HG03432 (cell line): ENCODE data around the gene PTPRF.
"Not testable (repeated sequence)": the region's sequence is repeated elsewhere in the genome, so short reads cannot be mapped to it uniquely, and the experiment has no call there.

ENCODE experiments used
- ATAC-seq: cut with Tn5 transposase; IDR thresholded peaks from one replicate; pipeline ENCODE4 v1.9.1; 2021; ENCODE audit warnings: mild to moderate bottlenecking, moderate library complexity; ENCODE audit not compliant: unreplicated experiment

Gene PTPRF

DNA sequence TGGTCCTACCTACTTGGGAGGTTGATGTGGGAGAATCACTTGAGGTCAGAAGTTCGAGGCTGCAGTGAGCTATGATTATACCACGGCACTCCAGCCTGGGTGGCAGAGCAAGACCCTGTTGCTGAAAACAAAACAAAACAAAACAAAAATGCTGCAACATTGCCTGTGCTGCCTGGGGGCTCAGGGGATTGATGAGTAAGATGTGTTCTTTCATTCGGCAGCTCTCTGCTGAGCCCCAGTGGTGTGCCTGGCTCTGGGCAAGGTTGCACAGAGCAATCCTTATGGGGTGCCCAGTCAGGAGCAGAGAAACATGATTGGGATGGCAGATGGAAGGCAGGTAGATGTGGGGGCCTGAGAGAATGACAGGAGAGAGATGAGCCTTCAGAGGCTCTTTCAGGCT lies 90.7 kb downstream of the PTPRF start:
- ATAC-seq: no peak

DNA sequence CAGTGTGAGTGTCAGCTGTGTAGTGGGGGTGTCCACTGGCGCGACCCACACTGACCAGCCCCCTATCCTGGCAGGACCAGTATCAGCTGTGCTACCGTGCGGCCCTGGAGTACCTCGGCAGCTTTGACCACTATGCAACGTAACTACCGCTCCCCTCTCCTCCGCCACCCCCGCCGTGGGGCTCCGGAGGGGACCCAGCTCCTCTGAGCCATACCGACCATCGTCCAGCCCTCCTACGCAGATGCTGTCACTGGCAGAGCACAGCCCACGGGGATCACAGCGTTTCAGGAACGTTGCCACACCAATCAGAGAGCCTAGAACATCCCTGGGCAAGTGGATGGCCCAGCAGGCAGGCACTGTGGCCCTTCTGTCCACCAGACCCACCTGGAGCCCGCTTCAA lies 91.2 kb downstream of the PTPRF start:
- ATAC-seq: no peak

- no peak for ATAC-seq
These were observed 91.8 kb downstream of the PTPRF start for GRCh38 chr1:43622471-43622870.

- ATAC-seq: no peak
These were observed 92.5 kb downstream of the PTPRF start for GRCh38 chr1:43622901-43623780.

DNA sequence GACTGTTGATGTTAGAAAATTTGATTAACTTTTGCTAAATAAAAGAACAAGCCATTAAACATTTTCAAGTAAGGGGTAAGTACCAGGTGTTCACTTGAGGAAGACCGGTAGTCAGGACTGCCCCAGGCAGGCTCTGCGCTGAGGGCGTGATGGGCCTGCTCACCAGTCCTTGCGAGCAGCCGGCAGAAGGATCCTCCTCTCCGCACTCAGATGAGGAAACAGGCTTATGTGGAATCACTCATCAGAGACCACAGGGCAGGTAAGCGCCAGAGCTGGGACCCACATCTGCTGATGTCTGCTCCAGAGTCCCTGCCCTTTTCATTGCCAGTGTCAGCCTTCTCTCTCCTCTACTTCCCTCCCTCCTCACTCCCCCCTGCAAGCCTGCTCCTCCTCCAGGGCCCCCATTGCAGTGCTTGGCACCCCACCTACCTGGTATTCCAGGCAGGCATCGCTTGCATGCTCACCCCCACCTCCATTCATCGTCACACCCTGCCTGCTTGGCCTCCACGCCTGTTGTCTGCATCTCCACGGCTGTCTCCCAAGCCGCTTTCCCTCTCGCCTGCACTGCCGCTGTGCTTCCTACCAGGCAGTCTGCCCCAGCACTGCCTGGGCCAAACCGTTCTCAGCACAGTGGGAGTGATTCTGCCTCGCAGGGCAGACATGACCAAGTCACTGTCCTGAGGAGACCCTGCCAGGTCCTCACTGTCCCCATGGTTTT lies 94.5 kb downstream of the PTPRF start:
- no peak for ATAC-seq

DNA sequence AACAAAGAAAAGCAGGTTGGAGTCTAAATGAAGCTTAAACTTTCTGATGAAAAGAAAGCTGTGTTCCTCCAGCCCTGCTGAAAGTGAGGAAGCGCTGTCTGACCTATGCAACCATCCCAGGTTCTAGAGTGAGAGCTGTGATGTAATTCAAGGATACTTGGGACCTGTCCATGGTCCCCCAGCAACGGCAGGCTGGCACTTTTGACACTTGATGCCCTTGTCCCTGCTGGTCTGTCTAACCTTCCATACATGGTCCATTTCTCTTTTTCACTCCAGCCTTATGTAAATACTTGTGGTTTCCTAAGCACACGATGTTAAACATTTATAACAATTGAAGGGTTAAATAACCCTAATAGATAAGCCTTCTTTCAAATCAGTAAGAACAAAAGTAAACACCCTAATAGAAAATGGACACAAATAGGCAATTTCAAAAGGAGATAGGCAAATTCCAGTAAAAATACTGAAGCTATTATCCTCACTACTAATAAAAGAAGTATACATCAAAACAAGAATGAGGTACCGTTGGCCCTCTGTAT lies 101.5 kb downstream of the PTPRF start:
- no peak for ATAC-seq

DNA sequence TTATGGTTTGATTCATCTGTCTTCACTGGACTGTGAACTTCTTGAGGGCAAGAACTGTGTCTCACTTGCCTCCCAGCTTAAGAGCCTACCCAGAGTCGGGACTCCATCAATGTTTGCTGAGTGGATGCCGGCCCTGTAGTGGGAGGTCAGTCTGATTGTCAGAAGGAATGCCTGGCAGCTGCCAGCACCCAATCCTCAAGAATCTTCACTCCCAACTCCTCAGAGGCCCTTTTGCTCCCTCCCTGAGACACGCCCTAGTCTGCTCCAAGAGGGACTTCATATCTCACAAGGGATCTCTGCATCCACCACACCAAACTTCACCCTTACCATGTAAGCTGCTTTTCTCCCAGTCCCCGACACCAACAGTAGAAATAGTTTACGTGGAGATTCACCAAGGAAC lies 104.0 kb downstream of the PTPRF start:
- no peak for ATAC-seq

GRCh38 chr1:43636006-43636641 lies 105.4 kb downstream of the PTPRF start:
- ATAC-seq: no peak

DNA sequence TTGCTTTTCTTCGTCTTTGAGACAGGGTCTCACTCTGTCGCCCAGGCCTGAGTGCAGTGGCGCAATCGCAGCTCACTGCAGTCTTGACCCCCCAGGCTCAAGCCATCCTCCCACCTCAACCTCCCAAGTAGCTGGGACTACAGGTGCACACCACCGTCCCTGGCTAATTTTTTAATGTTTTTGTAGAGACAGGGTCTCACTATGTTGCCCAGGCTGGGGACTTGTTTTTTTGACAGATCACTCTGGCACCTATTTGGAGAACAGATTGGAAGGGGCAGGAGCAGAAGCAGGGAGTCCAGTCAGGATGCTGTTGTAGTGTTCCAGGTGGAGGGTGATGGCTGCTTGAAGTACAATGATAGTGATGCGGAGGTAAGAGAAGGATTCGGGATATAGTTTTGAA lies 106.6 kb downstream of the PTPRF start:
- ATAC-seq: no peak

GRCh38 chr1:43638381-43638780 lies 107.7 kb downstream of the PTPRF start:
- not testable (repeated sequence) for ATAC-seq

GRCh38 chr1:43639976-43640794 lies 109.5 kb downstream of the PTPRF start:
- ATAC-seq: no peak

DNA sequence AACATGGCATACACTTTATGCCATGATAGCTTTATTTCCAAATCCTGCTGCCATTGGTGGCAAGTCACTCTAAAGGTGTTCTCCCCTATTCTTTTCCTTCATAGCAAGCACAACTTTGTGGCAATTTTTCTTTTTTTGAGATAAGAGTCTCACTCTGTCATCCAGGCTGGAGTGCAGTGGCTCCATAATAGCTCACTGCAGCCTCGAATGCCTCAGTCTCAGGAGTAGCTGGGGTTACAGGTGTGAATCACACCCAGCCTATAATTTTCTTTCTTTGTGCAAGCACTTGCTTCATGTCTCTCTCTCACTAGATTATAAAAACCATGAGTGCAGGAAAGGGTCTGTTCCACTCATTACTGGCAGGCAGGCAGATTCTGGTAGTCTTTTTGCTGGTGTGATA lies 113.9 kb downstream of the PTPRF start:
- no peak for ATAC-seq

- ATAC-seq: no peak
These were observed 114.8 kb downstream of the PTPRF start for GRCh38 chr1:43645461-43645860.

DNA sequence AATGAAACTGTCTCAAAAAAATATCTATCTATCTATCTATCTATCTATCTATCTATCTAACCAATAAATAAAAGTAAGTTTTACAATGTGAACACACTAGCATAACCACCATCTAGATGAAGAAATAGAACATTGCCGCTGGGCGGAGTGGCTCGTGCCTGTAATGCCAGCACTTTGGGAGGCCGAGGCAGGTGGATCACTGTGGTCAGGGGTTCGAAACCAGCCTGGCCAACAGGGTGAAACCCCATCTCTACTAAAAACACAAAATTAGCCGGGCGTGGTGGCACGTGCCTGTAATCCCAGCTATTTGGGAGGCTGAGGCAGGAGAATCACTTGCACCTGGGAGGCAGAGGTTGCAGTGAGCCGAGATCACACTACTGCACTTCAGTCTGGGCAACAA lies 116.6 kb downstream of the PTPRF start:
- not testable (repeated sequence) for ATAC-seq

- no peak for ATAC-seq
These were observed 117.7 kb downstream of the PTPRF start for GRCh38 chr1:43648221-43648847.

GRCh38 chr1:43648876-43649477 lies 118.3 kb downstream of the PTPRF start:
- ATAC-seq: no peak

- ATAC-seq: peak; percentile 58
These were observed 119.8 kb downstream of the PTPRF start for GRCh38 chr1:43650310-43651085.

- ATAC-seq: no peak
These were observed 120.5 kb downstream of the PTPRF start for GRCh38 chr1:43651188-43651587.

DNA sequence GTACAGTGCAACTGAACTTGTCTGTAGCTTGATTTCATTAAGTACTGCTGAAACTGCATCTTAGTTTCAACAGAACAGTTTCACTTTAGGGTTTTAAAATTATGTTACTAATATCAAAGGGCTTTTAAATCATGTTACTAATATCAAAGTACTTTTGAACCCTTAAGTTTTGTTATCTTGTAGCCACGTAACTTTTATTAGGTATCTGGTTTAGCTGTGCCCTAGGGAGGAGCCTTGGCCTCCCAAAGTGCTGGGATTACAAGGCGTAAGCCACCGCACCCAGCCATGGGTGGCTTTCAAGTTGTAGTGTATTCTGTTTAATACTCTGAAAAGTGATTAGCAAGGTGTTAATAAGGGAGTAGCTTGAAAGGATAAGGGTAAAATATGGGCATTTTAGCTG lies 121.2 kb downstream of the PTPRF start:
- no peak for ATAC-seq
